HL-60 (cell line): ENCODE measurements around the gene NEUROD2.

Source experiments
- CTCF ChIP-seq: IDR thresholded peaks from one replicate; pipeline ENCODE4 v1.5.1; 2011; ENCODE audit warnings: low read length, control low read depth, inconsistent platforms; ENCODE audit not compliant: insufficient read depth
- GABPA ChIP-seq: IDR thresholded peaks from 2 replicates; pipeline ENCODE4 v1.6.1; 2012; ENCODE audit warnings: low read depth
- POLR2AphosphoS5 ChIP-seq: IDR thresholded peaks from 2 replicates; pipeline ENCODE4 v1.6.1; 2012; ENCODE audit warnings: low read depth
- REST ChIP-seq: IDR thresholded peaks from 2 replicates; pipeline ENCODE4 v1.6.1; 2012; ENCODE audit warnings: low read depth; ENCODE audit not compliant: insufficient replicate concordance

GRCh38 chr17:39631403-39631802 is 23.7 kb upstream of the NEUROD2 start:
- no peak for TF ChIP-seq CTCF
- TF ChIP-seq REST = no peak
- no peak for TF ChIP-seq GABPA
- TF ChIP-seq POLR2AphosphoS5 = no peak
